H9 (cell line): ENCODE measurements around the gene SIVA1. TPM values are rescaled to one million over a fixed set of nuclear protein-coding genes. Genes with fewer than 3 reads are reported as not detected.
A peak's percentile ranks its signal among the peaks of the same experiment; 100 is the strongest.

ENCODE experiments used
- DNase-seq: peaks from one replicate; pipeline ENCODE4 v3.0.0-alpha.2; 2017
- H2AFZ ChIP-seq: one replicate; pipeline ENCODE4 v1.6.1; 2013; ENCODE audit warnings: mild to moderate bottlenecking, low read length, control low read depth, moderate library complexity
- H2AK5ac ChIP-seq: 2 replicates; pipeline ENCODE4 v1.6.1; 2013; ENCODE audit warnings: low read length, control low read depth, mixed read lengths; ENCODE audit not compliant: insufficient read length
- H2BK120ac ChIP-seq: one replicate; pipeline ENCODE4 v1.6.1; 2013; ENCODE audit warnings: low read depth, mild to moderate bottlenecking, low read length, control low read depth, inconsistent platforms; ENCODE audit not compliant: poor library complexity, severe bottlenecking
- H2BK12ac ChIP-seq: 2 replicates; pipeline ENCODE4 v1.6.1; 2013; ENCODE audit warnings: low read length, control low read depth, mixed read lengths, low read depth; ENCODE audit not compliant: insufficient read length
- H2BK15ac ChIP-seq: 2 replicates; pipeline ENCODE4 v1.6.1; 2013; ENCODE audit warnings: low read depth, low read length, control low read depth
- H2BK20ac ChIP-seq: one replicate; pipeline ENCODE4 v1.6.1; 2013; ENCODE audit warnings: low read depth, mild to moderate bottlenecking, low read length, control low read depth, inconsistent platforms; ENCODE audit not compliant: poor library complexity, severe bottlenecking
- H2BK5ac ChIP-seq: 2 replicates; pipeline ENCODE4 v1.6.1; 2013; ENCODE audit warnings: low read length, control low read depth, mixed read lengths; ENCODE audit not compliant: insufficient read length
- H3K14ac ChIP-seq: 2 replicates; pipeline ENCODE4 v1.6.1; 2013; ENCODE audit warnings: low read length, control low read depth; ENCODE audit not compliant: insufficient read depth
- H3K18ac ChIP-seq: 2 replicates; pipeline ENCODE4 v1.6.1; 2013; ENCODE audit warnings: low read depth, mild to moderate bottlenecking, mixed read lengths, low read length, control low read depth; ENCODE audit not compliant: insufficient read length
- H3K23ac ChIP-seq: 2 replicates; pipeline ENCODE4 v1.6.1; 2013; ENCODE audit warnings: low read length, control low read depth, mixed read lengths, low read depth; ENCODE audit not compliant: insufficient read length
- H3K23me2 ChIP-seq: 2 replicates; pipeline ENCODE4 v1.6.1; 2013; ENCODE audit warnings: low read depth, mild to moderate bottlenecking, mixed read lengths, low read length, control low read depth; ENCODE audit not compliant: insufficient read length, poor library complexity, severe bottlenecking
- H3K27ac ChIP-seq: 2 replicates; pipeline ENCODE4 v1.5.1; 2013; ENCODE audit warnings: low read length, control low read depth, mixed read lengths, low read depth; ENCODE audit not compliant: insufficient read length
- H3K27me3 ChIP-seq: 2 replicates; pipeline ENCODE4 v1.6.1; 2013; ENCODE audit warnings: low read length, control low read depth, inconsistent platforms; ENCODE audit not compliant: insufficient read depth
- H3K4ac ChIP-seq: 2 replicates; pipeline ENCODE4 v1.6.1; 2013; ENCODE audit warnings: low read depth, mild to moderate bottlenecking, control low read depth, inconsistent platforms, low read length, moderate library complexity
- H3K4me1 ChIP-seq: 2 replicates; pipeline ENCODE4 v1.6.1; 2013; ENCODE audit warnings: low read length, control low read depth, inconsistent platforms; ENCODE audit not compliant: insufficient read depth
- H3K4me2 ChIP-seq: 2 replicates; pipeline ENCODE4 v1.6.1; 2013; ENCODE audit warnings: low read length, control low read depth, mixed read lengths; ENCODE audit not compliant: insufficient read length, insufficient read depth
- H3K56ac ChIP-seq: 2 replicates; pipeline ENCODE4 v1.6.1; 2013; ENCODE audit warnings: low read depth, mild to moderate bottlenecking, mixed read lengths, low read length, control low read depth; ENCODE audit not compliant: insufficient read length
- H3K79me1 ChIP-seq: 2 replicates; pipeline ENCODE4 v1.6.1; 2013; ENCODE audit warnings: low read depth, mild to moderate bottlenecking, moderate library complexity, low read length, control low read depth, inconsistent platforms; ENCODE audit not compliant: insufficient read depth, poor library complexity, severe bottlenecking
- H3K79me2 ChIP-seq: 2 replicates; pipeline ENCODE4 v1.6.1; 2013; ENCODE audit warnings: low read length, control low read depth, inconsistent platforms; ENCODE audit not compliant: insufficient read depth
- H3K9ac ChIP-seq: 2 replicates; pipeline ENCODE4 v1.6.1; 2013; ENCODE audit warnings: low read length, control low read depth, mixed read lengths; ENCODE audit not compliant: insufficient read length; ENCODE audit errors: extremely low read depth
- H3K9me3 ChIP-seq: one replicate; pipeline ENCODE4 v1.6.1; 2013; ENCODE audit warnings: low read depth, low read length, inconsistent platforms; ENCODE audit not compliant: control insufficient read depth
- H3T11ph ChIP-seq: one replicate; pipeline ENCODE4 v1.6.1; 2013; ENCODE audit warnings: mild to moderate bottlenecking, low read length, control low read depth, inconsistent platforms
- H4K20me1 ChIP-seq: one replicate; pipeline ENCODE4 v1.6.1; 2013; ENCODE audit not compliant: control insufficient read depth, insufficient read length, insufficient read depth
- H4K5ac ChIP-seq: 2 replicates; pipeline ENCODE4 v1.6.1; 2013; ENCODE audit warnings: low read depth, mild to moderate bottlenecking, mixed read lengths, low read length, control low read depth; ENCODE audit not compliant: insufficient read length
- H4K8ac ChIP-seq: replicated peaks from 2 replicates; pipeline ENCODE4 v1.6.1; 2013; ENCODE audit warnings: low read length, control low read depth, mixed read lengths, low read depth; ENCODE audit not compliant: insufficient read length
- H4K91ac ChIP-seq: 2 replicates; pipeline ENCODE4 v1.6.1; 2013; ENCODE audit warnings: low read depth, mild to moderate bottlenecking, moderate library complexity, mixed read lengths, low read length, control low read depth; ENCODE audit not compliant: insufficient read length
- H3K27ac Mint-ChIP-seq, 3 experiments: 2 replicates in 2 of 3; 3 replicates in 1 of 3; pipeline ENCODE4 v1.8.0; 2020 to 2021; ENCODE audit warnings: mixed read lengths in 3 of 3, mild to moderate bottlenecking in 1 of 3, moderate library complexity in 1 of 3
- H3K27me3 Mint-ChIP-seq: 2 replicates; pipeline ENCODE4 v1.8.0; 2021; ENCODE audit warnings: low read depth, mild to moderate bottlenecking, moderate library complexity, mixed read lengths
- H3K36me3 Mint-ChIP-seq, 3 experiments: 2 replicates in 2 of 3; 3 replicates in 1 of 3; pipeline ENCODE4 v1.8.0; 2020 to 2021; ENCODE audit warnings: low read depth in 3 of 3, mixed read lengths in 3 of 3; ENCODE audit not compliant: insufficient read depth in 1 of 3
- H3K4me1 Mint-ChIP-seq, 2 experiments: 2 replicates each; pipeline ENCODE4 v1.8.0; 2020; ENCODE audit warnings: mixed read lengths in 2 of 2
- H3K4me3 Mint-ChIP-seq, 2 experiments: 2 replicates in 1 of 2; 3 replicates in 1 of 2; pipeline ENCODE4 v1.8.0; 2020 to 2021; ENCODE audit warnings: mild to moderate bottlenecking in 2 of 2, mixed read lengths in 2 of 2, moderate library complexity in 1 of 2
- H3K9me3 Mint-ChIP-seq, 2 experiments: 2 replicates in 1 of 2; 3 replicates in 1 of 2; pipeline ENCODE4 v1.8.0; 2020; ENCODE audit warnings: mild to moderate bottlenecking in 2 of 2, mixed read lengths in 2 of 2, moderate library complexity in 1 of 2
- CTCF ChIP-seq: fragments of 200-600 bp; sonication (generic); conservative IDR thresholded peaks from 3 replicates; pipeline ENCODE4 v1.8.0; 2021; ENCODE audit warnings: antibody characterized with exemption, mild to moderate bottlenecking
- WGBS: extraction: QIAGEN DNeasy Blood & Tissue Kit; methylation state at CpG from one replicate; pipeline ENCODE4 v1.1.7; 2013; ENCODE audit warnings: missing lambda C conversion rate, low lambda C conversion rate, mixed read lengths; ENCODE audit not compliant: insufficient read length; ENCODE audit errors: extremely low coverage; 5-methylcytosine and 5-hydroxymethylcytosine counted together
- total RNA-seq: library from RNA; stranded (reverse); gene quantifications from 2 replicates; pipeline ENCODE4 v1.2.1, GENCODE V29; 2021

The SIVA1 gene
- total RNA-seq, 1 experiment from 2014 or later: 125 TPM

GRCh38 chr14:104776961-104777807, 24.2 kb downstream of the SIVA1 start:
- Histone ChIP-seq H3K18ac (no peak overlapping the region), H2BK120ac (no peak overlapping the region), H2AK5ac (no peak overlapping the region), H4K5ac (no peak overlapping the region), H2BK15ac (no peak overlapping the region), H4K20me1 (no peaks in the 10 kb centered on the region), H4K8ac (no peak overlapping the region), H3K27ac (no peak overlapping the region), H3K79me2 (no peaks in the 10 kb centered on the region), H2BK20ac (no peak overlapping the region), H3K4me2 (no peak overlapping the region), H3K4me1 (no peaks in the 10 kb centered on the region), H3K23ac (no peak overlapping the region), H3K27me3 (no peaks in the 10 kb centered on the region), H3T11ph (no peak overlapping the region), H2BK12ac (no peak overlapping the region), H3K14ac (no peak overlapping the region; the same call in 1 of the 2 replicates), H3K9me3 (no peaks in the 10 kb centered on the region), H3K79me1 (no peaks in the 10 kb centered on the region), H4K91ac (no peak overlapping the region), H3K9ac (no peak overlapping the region), H3K4ac (no peak overlapping the region), H2AFZ (no peak overlapping the region), H3K23me2 (no peaks in the 10 kb centered on the region), H3K56ac (no peak overlapping the region), H2BK5ac (no peak overlapping the region)
- no peak overlapping the region for H3K4me3 Mint-ChIP-seq
- H3K36me3 Mint-ChIP-seq: peaks cover 12 to 31% (median 23%) of the 10 kb centered on the region in 3 experiments; a peak in 6 of 7 replicates
- no peaks in the 10 kb centered on the region for H3K4me1 Mint-ChIP-seq
- TF ChIP-seq CTCF: peak; percentile 49; the same call in 2 of the 3 replicates
- DNase-seq: no peak
- H3K27me3 Mint-ChIP-seq: no peaks in the 10 kb centered on the region
- H3K27ac Mint-ChIP-seq: no peak overlapping the region
- no peaks in the 10 kb centered on the region for H3K9me3 Mint-ChIP-seq
- no CpG with 5 or more reads among the region's 16 CpGs for WGBS
